Measurements from ENCODE around the gene BTBD8. TPM values are rescaled to one million over a fixed set of nuclear protein-coding genes. Genes with fewer than 3 reads are reported as not detected.

The BTBD8 gene
- total and polyA plus RNA-seq, 2 experiments from 2014 or later, result 2.9 to 4.1 TPM

- Histone ChIP-seq H3K27me3 (ENCODE audit: insufficient read depth) (no peaks in the 10 kb centered on the region), H3K4me3 (no peak overlapping the region), H3F3A (replicated peaks; ENCODE audit: low read depth) (no peaks in the 10 kb centered on the region), H3K36me3 (ENCODE audit: insufficient read depth) (no peaks in the 10 kb centered on the region; the same call in 1 of the 2 replicates), H3K27ac (ENCODE audit: low read depth) (no peak overlapping the region), H3K79me2 (replicated peaks; ENCODE audit: insufficient read depth) (no peaks in the 10 kb centered on the region), H3K4me2 (no peak overlapping the region), H3K4me1 (ENCODE audit: insufficient read depth) (no peaks in the 10 kb centered on the region), H3K9me2 (ENCODE audit: insufficient read depth) (no peaks in the 10 kb centered on the region), H2AFZ (no peak overlapping the region), H4K20me1 (replicated peaks; ENCODE audit: insufficient read depth) (no peaks in the 10 kb centered on the region; the same call in 1 of the 2 replicates)
- no peak for ATAC-seq
- H3K4me1 Mint-ChIP-seq, result peaks cover 2% of the 10 kb centered on the region
- H3K27ac Mint-ChIP-seq, result no peak overlapping the region
- H3K27me3 Mint-ChIP-seq (ENCODE audit: insufficient read depth, low read depth, poor library complexity), result peaks cover 2% of the 10 kb centered on the region
- no peak for DNase-seq (ENCODE audit: low spot score)
- TF ChIP-seq POLR2AphosphoS5 (IDR thresholded peaks at IDR 0.05; ENCODE audit: low read depth) (no peak), ZNF114 (CRISPR knock-in tag; IDR thresholded peaks at IDR 0.05) (no peak), CTCF (conservative IDR thresholded peaks at IDR 0.05; ENCODE audit: low read depth in 2 of 2) (no peak), JUNB (IDR thresholded peaks at IDR 0.05; ENCODE audit: unreplicated experiment) (no peak)
- TF ChIP-seq, protein P1, sequence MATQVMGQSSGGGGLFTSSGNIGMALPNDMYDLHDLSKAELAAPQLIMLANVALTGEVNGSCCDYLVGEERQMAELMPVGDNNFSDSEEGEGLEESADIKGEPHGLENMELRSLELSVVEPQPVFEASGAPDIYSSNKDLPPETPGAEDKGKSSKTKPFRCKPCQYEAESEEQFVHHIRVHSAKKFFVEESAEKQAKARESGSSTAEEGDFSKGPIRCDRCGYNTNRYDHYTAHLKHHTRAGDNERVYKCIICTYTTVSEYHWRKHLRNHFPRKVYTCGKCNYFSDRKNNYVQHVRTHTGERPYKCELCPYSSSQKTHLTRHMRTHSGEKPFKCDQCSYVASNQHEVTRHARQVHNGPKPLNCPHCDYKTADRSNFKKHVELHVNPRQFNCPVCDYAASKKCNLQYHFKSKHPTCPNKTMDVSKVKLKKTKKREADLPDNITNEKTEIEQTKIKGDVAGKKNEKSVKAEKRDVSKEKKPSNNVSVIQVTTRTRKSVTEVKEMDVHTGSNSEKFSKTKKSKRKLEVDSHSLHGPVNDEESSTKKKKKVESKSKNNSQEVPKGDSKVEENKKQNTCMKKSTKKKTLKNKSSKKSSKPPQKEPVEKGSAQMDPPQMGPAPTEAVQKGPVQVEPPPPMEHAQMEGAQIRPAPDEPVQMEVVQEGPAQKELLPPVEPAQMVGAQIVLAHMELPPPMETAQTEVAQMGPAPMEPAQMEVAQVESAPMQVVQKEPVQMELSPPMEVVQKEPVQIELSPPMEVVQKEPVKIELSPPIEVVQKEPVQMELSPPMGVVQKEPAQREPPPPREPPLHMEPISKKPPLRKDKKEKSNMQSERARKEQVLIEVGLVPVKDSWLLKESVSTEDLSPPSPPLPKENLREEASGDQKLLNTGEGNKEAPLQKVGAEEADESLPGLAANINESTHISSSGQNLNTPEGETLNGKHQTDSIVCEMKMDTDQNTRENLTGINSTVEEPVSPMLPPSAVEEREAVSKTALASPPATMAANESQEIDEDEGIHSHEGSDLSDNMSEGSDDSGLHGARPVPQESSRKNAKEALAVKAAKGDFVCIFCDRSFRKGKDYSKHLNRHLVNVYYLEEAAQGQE (IDR thresholded peaks at IDR 0.05; ENCODE audit: unreplicated experiment), result no peak
- peaks cover 3% of the 10 kb centered on the region; the same call in 2 of the 3 replicates for H3K36me3 Mint-ChIP-seq (ENCODE audit: low read depth)
- H3K4me3 Mint-ChIP-seq, result no peak overlapping the region
- no peaks in the 10 kb centered on the region for H3K9me3 Mint-ChIP-seq
These were observed 13.9 kb downstream of the BTBD8 start for GRCh38 chr1:92094090-92094489.

DNA sequence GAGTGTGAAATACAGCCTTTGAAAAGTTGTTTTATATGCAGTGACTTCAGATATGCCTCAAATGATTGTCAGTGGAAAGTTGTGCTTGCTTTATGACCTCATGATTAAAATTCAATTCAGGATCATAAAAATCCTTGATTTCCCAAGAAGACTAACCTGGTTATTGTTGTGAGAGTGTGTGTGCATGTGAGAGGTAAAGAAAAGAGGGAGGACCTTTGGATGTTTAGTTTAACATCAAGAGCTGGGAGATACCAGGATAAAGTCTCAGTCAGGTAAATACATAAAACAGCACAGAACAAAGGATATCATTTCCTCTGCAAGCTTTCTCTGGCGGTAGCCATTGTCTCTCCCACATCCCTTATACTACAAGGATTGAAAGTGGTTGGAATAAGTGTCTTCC, 14.4 kb downstream of the BTBD8 start:
- Histone ChIP-seq H3K4me1 (ENCODE audit: insufficient read depth) (no peaks in the 10 kb centered on the region), H3K4me2 (no peak overlapping the region), H3K27ac (ENCODE audit: low read depth) (no peak overlapping the region), H2AFZ (no peak overlapping the region), H4K20me1 (replicated peaks; ENCODE audit: insufficient read depth) (no peaks in the 10 kb centered on the region; the same call in 1 of the 2 replicates), H3K36me3 (ENCODE audit: insufficient read depth) (no peaks in the 10 kb centered on the region), H3K27me3 (ENCODE audit: insufficient read depth) (no peaks in the 10 kb centered on the region), H3K4me3 (no peak overlapping the region), H3F3A (replicated peaks; ENCODE audit: low read depth) (no peaks in the 10 kb centered on the region), H3K79me2 (replicated peaks; ENCODE audit: insufficient read depth) (no peaks in the 10 kb centered on the region), H3K9me2 (ENCODE audit: insufficient read depth) (no peaks in the 10 kb centered on the region)
- H3K4me3 Mint-ChIP-seq, result no peak overlapping the region
- peaks cover 2% of the 10 kb centered on the region for H3K27me3 Mint-ChIP-seq (ENCODE audit: insufficient read depth, low read depth, poor library complexity)
- no peaks in the 10 kb centered on the region for H3K9me3 Mint-ChIP-seq
- DNase-seq (ENCODE audit: low spot score) (peak; percentile 3), ATAC-seq (no peak)
- H3K36me3 Mint-ChIP-seq (ENCODE audit: low read depth), result peaks cover 3% of the 10 kb centered on the region; the same call in 2 of the 3 replicates
- H3K4me1 Mint-ChIP-seq, result peaks cover 2% of the 10 kb centered on the region
- no peak overlapping the region for H3K27ac Mint-ChIP-seq
- no peak for TF ChIP-seq CTCF (conservative IDR thresholded peaks at IDR 0.05; ENCODE audit: low read depth in 2 of 2)
- TF ChIP-seq JUNB (IDR thresholded peaks at IDR 0.05; ENCODE audit: unreplicated experiment), result no peak
- TF ChIP-seq EZH2 (IDR thresholded peaks at IDR 0.05; ENCODE audit: low read depth, unreplicated experiment), result no peak
- TF ChIP-seq, protein P1 (IDR thresholded peaks at IDR 0.05; ENCODE audit: unreplicated experiment), result no peak
- TF ChIP-seq NANOG (IDR thresholded peaks at IDR 0.05; ENCODE audit: borderline replicate concordance), result no peak
- TF ChIP-seq STAT1 (IDR thresholded peaks at IDR 0.05; ENCODE audit: unreplicated experiment), result no peak
- no peak for TF ChIP-seq ZNF114 (CRISPR knock-in tag; IDR thresholded peaks at IDR 0.05)
- no peak for TF ChIP-seq POLR2AphosphoS5 (IDR thresholded peaks at IDR 0.05; ENCODE audit: low read depth)
- no peak for TF ChIP-seq CREB1 (CRISPR knock-in tag; IDR thresholded peaks at IDR 0.05; ENCODE audit: low read depth)
- TF ChIP-seq, protein P2, sequence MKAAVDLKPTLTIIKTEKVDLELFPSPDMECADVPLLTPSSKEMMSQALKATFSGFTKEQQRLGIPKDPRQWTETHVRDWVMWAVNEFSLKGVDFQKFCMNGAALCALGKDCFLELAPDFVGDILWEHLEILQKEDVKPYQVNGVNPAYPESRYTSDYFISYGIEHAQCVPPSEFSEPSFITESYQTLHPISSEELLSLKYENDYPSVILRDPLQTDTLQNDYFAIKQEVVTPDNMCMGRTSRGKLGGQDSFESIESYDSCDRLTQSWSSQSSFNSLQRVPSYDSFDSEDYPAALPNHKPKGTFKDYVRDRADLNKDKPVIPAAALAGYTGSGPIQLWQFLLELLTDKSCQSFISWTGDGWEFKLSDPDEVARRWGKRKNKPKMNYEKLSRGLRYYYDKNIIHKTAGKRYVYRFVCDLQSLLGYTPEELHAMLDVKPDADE (IDR thresholded peaks at IDR 0.05), result no peak
- TF ChIP-seq ZNF331 (CRISPR knock-in tag; IDR thresholded peaks at IDR 0.05; ENCODE audit: low read depth), result no peak
- TF ChIP-seq EZH2phosphoT487 (IDR thresholded peaks at IDR 0.05; ENCODE audit: unreplicated experiment), result no peak
